Measurements from ENCODE around the gene CGN.
A peak's percentile ranks its signal among the peaks of the same experiment; 100 is the strongest.

Gene CGN, protein sequence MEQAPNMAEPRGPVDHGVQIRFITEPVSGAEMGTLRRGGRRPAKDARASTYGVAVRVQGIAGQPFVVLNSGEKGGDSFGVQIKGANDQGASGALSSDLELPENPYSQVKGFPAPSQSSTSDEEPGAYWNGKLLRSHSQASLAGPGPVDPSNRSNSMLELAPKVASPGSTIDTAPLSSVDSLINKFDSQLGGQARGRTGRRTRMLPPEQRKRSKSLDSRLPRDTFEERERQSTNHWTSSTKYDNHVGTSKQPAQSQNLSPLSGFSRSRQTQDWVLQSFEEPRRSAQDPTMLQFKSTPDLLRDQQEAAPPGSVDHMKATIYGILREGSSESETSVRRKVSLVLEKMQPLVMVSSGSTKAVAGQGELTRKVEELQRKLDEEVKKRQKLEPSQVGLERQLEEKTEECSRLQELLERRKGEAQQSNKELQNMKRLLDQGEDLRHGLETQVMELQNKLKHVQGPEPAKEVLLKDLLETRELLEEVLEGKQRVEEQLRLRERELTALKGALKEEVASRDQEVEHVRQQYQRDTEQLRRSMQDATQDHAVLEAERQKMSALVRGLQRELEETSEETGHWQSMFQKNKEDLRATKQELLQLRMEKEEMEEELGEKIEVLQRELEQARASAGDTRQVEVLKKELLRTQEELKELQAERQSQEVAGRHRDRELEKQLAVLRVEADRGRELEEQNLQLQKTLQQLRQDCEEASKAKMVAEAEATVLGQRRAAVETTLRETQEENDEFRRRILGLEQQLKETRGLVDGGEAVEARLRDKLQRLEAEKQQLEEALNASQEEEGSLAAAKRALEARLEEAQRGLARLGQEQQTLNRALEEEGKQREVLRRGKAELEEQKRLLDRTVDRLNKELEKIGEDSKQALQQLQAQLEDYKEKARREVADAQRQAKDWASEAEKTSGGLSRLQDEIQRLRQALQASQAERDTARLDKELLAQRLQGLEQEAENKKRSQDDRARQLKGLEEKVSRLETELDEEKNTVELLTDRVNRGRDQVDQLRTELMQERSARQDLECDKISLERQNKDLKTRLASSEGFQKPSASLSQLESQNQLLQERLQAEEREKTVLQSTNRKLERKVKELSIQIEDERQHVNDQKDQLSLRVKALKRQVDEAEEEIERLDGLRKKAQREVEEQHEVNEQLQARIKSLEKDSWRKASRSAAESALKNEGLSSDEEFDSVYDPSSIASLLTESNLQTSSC

DNA sequence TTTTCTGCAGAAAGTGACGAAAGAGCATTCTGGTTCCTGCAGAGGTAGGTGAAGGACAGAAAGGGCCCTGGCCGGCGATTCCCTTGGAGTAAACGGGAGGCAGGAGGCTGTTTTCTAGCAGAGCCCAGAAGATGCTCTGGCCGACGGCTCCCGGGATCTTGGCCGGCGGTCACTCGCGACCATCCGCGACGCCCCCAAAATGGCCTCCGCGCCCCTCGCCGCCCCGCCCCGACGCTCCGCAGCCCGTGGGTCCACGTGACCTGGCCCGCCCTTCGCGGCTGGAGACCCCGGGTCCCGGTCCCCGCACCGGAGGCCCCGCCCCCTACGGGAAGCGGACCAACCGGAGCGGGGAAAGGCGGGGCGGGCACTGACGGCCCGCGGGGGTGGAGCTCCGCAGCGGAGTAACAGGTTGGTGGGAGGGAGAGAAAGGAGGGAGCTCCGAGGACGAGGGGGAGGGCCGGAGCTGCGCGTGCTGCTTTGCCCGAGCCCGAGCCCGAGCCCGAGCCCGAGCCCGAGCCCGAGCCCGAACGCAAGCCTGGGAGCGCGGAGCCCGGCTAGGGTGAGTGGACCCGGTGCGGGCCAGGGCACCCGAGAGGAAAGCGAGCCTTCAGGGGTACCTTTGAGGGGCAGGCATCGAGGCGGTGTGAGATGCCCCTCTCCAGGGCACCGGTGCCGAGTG lies at the start of gene CGN:
Gene CGN (plus strand): TSS at position 431 of the 679 bp plus-strand sequence. CDS start 7,133 bp downstream, outside the sequence.
- peak; percentile 61 for DNase-seq

DNA sequence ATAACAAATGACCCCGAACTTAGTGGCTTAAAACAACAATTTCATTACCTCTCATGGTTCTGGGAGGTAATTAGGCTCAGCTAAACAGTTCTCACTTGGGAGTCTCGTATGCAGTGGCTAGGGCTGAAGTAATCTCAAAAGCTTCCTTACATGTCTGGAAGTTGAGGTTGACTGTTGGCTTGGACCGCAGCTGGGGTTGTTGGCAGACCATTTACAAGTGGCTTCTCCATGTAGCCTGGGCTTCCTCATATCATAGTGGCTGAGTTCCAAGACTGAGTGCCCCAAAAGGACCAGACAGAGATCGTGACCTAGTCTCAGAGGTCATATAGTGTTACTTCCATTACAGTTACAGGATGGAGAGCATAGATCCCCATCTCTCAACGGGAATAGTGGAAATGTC lies 49.5 kb upstream of the CGN start:
- no peak for DNase-seq

DNA sequence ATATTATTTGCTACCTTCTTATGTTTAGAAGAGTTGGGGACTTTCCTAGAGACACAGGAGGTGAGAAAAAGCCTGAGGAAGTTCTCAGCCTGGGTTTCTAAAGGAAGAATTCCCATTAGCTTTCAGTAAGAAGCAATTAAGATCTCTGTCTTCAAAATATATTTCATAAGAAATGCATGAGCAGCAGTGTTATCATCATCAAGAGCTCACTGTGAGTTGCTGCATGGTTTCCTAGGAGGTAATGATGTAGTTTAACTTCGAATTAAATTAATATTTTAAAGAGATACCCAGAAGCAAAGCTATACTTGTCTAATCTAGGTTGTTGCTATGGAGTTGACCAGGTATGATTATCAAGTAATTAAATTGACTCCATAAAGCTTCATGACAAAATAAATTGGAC lies 46.2 kb upstream of the CGN start:
- no peak for DNase-seq

DNA sequence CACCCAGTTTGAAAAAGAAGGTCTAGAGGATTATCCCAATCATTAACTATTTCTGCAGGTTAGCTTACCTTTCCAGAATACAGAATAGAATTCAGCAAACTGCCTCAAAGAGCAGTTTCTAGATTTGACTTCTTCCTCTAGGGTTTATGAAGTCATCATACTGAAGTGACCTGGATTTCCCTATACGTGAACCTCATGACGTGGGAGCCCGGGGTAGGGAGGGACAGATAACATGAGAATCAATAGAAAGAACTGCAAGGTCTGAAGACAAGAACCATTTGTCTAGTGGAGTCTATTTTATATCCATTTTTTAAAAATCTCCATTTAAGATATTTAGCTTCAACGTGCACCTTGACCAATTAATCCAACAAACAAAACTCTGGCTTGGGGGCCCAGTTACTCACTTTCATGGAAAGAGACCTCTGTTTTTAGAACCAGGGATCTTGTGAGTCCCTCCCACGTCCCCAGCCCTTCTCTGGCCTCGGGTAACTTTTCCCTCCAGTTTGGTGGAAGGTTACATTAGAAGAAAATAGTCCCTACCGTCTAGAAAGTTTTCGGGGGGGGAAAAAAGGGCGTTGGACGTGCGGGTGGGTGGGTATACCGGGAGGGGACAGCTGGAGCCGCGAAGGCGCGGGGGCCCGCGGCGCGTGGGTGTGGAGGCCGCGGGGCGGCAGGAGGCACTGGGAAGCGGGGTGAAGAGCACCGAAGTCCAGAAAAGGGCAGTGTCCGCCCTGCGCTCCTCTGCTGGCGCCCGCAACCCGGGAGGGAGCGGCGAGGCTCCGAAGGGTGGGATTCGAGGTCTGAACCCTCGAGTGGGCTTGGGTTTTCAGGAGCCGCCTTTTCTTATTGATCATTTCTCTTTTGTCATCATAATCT lies 38.1 kb upstream of the CGN start:
- DNase-seq: no peak

DNA sequence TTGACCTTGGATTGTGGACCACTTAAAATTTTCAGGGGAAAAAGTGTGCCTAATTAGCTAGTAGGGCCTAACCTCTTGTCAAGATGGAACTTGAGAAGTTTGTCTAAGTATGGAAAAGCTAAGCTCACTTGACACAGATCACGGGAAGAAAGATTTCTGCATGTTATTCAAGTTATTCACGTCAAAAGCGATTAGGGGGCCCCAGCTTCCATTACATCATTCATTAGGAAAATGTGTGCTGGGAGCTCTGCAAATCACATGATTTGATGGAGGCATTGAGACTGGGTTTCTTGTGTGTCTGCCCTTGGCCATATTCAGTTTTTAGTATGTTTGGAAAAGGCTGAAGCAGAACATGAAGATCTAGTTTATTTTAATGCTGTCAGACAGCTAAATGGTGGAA lies 36.4 kb upstream of the CGN start:
- no peak for DNase-seq

DNA sequence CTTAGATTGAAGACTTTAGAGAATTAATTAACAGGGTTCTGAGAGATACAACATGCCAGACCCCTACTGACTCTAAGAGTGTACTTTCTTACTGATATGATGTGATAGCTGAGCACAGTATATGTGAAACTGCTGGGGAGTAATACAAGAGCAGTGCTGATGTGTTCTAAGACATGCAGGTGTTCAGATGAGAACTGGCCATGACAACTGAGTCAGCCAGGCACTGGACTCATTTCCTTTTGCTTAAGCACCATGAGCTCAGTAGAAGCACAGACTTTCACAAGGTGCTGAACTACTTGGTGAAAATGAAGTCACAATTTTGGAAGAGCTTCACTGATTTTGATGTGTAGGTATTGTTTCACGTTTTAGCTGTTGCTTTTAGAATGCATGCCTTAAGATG lies 36.0 kb upstream of the CGN start:
- no peak for DNase-seq

DNA sequence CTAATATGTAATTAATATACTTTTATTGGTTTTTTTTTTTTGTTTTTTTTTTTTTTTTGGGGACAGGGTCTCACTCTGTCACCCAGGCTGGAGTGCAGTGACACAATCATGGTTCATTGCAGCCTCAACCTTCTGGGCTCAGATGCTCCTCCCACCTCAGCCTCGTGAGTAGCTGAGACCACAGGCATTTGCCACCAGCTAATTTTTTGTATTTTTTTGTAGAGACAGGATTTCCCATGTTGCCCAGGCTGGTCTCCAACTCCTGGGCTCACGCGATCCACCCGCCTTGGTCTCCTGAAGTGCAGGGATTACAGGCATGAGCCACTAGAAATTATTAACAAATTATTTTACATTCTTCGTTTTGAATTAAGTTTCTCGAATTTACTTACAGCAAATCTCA lies 35.1 kb upstream of the CGN start:
- DNase-seq: no peak

DNA sequence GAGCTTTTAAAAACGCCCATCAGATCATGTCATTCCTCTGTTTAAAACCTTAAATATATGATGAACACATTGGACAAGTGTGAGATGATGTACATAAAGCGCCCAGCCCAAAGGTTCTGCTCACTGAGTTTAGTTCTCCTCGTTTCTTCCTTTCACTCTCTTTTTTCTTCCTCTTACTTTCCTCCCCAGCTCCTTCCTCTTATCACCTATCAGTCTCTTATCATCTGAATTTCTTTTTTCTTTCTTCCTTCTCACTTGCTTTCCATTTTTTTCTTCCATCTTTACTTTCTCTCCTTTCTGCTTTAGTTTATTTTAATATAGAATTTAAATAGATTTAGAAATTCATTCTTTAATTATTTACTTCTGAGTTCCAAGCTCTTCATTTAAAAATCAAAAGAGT lies 34.1 kb upstream of the CGN start:
- no peak for DNase-seq

DNA sequence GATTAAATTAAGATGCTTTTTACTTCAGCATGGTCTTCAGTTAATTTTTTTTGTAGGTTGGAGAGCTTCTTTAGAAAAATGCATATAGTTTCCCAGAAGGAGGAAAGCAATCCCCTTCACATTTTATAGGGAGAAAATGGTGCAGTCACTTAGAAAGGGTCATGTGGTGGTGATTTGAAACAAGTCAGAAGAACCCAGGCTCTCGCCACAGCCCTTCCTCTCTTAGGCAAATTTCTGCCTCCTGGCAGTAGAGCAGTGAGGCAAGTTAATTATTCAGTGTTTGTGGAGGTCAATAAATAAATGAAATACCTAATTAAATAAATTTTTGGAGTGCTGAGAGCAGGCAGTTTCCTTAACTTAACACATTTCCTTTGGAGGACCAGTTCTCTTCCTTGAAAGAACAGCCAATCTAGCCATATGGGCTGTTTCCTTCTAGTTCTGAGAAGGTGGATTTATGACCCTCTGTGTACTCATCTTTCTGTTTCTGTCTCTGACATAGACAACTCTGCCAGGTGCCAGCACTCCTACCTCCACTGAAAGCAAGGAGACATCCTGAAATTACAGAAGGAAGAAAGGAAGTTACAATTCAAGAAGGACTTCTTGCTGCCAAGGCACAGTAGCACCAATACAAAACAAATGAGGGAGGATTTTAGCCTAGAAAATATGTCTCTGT lies 32.9 kb upstream of the CGN start:
- no peak for DNase-seq

DNA sequence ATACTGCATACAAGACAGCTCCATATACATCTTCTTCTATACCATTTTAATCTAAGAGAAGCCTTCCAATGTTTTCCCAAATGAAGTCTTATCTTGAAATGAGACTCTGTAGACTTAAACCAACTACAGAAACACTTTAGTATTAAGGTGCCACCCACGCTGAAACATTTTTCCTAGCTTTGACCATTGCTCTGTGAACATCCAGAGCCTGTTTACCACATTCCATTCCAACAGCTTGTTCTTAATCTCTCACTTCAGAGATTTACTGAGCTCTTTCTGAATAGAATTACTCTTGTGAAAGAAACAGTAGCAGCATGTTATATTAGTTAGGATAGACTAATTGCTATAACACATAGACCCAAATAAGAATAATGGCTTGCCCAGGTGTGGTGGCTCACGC lies 32.3 kb upstream of the CGN start:
- no peak for DNase-seq

DNA sequence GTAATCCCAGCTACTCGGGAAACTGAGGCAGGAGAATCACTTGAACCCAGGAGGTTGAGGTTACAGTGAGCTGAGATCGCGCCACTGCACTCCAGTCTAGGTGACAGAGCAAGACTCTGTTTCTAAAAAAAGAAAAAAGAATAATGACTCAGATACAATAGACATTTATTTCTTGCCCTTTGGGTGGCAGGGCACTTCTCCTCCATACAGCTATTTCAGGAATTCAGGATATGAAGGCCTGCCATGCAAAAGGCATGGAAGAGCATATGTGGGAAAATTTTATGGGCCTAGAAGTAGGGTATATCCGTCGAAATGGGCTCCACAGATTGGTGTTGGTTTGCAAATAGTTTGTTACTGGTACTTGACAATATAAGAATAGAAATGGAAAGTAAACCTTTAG lies 31.7 kb upstream of the CGN start:
- no peak for DNase-seq

DNA sequence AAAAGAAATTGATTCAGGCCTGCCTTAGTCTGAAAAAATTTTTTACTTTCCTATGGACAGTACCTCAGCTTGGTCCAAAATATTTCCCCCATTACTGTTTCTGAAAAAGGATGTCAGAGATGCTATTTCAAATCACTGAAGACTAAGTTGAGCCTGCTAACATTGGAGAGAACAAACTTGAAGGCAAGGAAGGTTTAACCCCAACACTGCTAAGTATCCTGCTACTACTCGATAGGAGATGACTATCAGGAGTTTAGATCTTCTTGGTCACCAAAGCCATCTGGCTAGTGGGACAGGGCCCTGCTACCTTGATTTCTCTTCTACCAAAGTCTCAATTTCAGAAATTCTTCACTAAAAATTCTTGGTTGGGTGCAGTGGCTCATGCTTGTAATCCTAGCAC lies 29.2 kb upstream of the CGN start:
- no peak for DNase-seq

DNA sequence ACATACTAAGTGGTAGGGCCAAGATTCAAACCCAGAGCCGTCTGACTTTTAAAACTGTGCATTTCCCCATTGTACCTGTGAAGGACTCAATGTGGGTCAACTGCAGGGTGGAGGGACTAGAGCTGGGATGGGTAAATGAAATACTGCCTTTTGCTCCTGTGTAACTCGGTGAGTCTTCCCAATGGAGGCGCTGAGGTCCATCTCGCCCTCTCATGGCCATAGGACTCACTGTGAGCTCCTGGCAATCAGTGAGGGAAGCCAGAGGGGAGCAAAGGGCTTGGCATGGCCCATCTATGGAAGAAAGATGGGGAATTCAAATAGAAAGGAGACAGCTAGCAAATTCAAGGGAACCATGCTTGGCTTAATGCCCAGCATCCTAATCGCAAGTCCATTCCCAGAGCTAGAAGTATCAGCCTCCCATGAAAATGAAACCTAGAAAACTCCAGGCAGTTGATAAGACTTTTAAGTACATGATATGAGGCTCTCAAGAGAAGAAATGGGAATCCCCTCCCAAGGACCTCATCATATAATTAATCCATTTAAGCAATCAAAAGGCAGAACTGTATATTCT lies 25.4 kb upstream of the CGN start:
- no peak for DNase-seq

DNA sequence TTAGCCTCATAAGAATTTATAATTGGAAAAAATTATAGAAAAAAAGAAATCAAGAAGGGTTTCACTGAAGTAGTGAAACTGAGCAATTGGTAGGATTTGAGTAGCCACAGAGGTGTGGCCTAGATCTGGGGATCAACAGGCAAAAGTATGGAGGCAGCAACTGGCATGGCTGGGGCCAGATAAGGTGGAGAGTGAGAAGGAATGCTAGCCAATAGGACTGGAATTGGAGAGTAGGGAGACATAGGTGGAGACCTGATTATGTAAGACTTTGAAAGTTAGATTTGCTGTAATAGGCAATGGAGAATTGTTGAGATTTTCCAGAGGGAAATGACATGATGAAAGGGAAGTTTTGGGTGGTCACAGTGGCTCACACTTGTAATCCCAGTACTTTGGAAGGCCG lies 24.6 kb upstream of the CGN start:
- DNase-seq: no peak

DNA sequence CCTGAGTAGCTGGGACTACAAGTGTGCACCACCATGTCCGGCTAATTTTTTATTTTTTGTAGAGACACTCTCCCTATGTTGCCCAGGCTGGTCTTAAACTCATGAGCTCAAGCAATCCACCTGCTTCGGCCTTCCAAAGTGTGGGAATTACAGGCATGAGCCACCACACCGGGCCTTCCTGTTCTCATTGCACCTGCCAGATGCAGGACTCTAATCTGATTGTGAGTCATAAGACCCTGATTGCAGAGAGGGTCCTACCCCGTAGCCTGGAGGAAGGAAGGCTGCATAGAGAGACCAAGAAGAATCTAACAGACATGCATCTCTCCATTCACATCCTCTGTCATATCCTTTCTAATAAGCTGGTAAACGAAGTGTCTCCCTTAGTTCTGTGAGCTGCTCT lies 19.5 kb upstream of the CGN start:
- no peak for DNase-seq

DNA sequence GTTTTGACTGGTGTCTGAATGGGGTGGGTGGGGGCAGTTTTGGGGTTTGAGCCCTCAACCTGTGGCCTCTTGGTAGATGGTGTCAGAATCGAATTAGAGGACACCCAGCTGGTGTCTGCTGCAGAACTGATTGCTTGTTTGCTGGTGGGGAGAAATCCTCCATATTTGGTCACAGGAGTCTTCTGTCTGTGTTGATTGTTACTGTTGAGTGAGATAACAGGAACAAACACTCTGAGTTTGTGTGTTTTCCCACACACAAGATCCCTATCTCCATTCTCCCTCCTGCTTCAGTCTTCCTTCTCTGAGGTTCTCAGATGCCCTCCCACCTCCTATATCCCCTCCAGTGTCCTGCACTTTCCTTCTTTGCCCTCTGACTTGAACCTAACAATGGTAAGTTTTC lies 19.1 kb upstream of the CGN start:
- DNase-seq: no peak

DNA sequence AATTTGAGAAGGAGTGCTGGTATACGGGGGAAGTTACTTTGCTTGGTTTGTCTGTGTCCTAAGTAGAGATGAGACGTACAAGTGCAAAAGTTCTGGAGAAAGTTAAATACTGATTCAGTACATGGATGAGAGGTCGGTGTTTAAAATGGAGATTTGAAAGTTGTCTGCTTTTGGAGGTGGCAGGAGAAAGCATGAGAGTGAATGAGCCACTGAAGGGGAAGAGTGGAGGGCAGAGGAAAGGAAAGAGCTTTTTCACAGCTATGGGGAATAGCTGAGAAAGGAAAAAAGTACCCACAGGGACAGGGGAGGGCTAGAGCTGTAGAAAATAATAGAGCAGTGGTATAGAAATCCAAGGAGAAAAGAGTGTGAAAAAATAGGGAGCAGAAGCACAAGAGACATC lies 18.1 kb upstream of the CGN start:
- DNase-seq: no peak

DNA sequence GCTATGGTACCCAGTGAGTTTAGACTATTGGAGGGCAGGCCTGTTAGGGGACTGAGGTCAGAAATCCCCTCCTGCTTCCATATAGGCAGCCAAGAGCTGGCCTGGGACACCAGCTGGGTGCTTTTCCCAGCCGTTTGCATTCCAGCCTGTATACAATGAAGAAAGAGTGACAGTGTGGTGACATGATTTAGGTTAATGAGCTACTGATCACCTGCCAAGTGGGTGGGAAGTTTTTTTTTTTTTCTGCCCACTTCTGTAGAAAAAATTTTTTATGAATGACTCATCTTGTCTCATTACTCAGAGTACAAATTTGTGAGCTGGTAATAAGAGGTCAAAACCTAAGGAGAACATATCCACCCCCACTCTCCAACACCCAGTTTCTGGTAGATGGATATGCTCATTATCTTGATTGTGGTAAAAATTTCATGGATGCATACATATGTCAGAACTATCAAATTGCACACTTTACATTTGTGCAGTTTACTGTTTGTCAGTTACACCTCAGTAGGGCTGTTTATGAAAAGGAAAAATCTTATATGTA lies 16.4 kb upstream of the CGN start:
- DNase-seq: peak; percentile 35

DNA sequence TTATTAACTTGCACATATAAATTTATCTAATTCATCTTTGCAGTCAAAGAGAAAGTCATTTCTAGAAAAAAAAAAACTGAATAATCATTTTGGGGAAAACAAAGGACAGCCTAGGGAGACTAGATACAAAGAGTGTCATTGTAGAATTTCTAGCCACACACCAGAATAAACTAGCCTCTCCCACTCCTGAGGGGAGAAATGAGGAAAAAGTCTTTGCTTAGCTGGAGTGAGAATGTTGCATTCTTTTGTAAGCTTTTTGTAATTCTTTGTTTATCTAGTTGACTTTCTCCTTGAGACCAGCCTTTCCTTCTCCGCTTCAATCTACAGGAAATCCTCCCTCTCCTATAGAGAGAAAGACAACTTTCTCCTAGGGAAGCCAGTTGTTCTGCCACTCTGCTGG lies 15.9 kb upstream of the CGN start:
- DNase-seq: no peak

DNA sequence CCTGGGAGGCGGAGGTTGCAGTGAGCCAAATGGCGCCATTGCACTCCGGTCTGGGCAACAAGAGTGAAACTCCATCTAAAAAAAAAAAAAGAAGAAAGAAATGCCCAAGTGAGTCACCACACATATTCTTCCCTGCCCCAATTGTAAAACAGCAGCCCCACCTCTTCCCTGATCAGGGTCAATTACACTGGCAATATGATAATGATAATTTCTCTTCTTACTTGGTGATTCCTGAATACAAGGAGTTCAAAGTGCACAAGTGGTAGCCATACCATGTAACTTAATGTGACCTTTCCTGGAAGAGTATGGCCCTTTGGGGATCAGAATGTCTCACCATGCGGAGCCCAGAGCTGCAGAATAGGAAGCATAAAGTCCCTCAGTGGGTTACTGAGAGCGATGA lies 11.8 kb upstream of the CGN start:
- no peak for DNase-seq

DNA sequence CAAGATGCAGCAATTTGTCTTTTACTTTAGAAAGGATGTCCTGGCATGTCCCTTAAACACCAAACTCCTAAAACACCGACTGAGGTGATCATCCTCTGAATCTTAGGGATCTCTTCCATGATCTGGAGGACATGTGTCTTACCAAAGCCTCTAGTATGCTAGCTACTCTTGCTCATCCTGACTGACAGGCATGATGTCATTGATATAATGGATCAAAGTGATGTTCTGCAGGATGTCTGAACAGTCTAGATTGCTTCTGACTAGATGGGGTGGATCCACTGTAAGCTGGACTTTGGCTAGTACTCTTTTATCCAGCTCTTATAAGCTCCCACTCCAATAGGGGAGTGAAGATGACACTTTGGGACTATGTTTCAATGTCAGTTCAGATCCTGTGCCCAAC lies 11.3 kb upstream of the CGN start:
- DNase-seq: no peak

Data from T1000 (cell line).